HG02884 (cell line): ENCODE results near the gene HAAO.

Experiments used
- ATAC-seq: cut with Tn5 transposase; IDR thresholded peaks from one replicate; pipeline ENCODE4 v1.9.1; 2021; ENCODE audit warnings: mild to moderate bottlenecking, moderate library complexity; ENCODE audit not compliant: unreplicated experiment

The HAAO gene

GRCh38 chr2:42794271-42795046, 2.1 kb upstream of the HAAO start:
- ATAC-seq: no peak

- no peak for ATAC-seq
Measured at GRCh38 chr2:42793334-42794270, 1.2 kb upstream of the HAAO start.

DNA sequence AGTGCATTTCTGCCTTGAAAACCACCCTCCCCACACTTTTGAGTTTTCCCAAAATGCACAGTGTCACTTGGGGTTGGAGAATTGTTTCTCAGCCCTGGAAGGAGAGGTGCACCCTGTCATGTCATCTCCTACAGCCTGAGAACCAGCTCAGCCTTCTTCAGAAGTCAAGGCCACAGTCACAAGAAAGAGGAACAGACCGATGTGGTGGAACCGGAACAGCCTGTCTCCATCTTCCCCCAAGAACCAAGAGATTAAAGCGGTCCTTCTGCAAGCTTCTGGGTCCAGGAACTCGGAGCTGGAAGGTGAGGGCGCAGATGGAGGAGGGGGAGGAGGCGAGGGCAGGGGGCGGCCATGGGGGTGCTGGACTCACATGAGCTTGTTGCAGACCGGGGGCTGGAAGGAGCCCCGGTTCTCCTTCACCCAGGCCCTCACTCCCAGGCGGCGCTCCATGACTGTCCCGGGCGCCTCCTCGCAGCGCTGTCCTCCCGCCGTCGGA, 248 bp downstream of the HAAO start:
- ATAC-seq: no peak

GRCh38 chr2:42791606-42792005, 777 bp downstream of the HAAO start:
- ATAC-seq: no peak

DNA sequence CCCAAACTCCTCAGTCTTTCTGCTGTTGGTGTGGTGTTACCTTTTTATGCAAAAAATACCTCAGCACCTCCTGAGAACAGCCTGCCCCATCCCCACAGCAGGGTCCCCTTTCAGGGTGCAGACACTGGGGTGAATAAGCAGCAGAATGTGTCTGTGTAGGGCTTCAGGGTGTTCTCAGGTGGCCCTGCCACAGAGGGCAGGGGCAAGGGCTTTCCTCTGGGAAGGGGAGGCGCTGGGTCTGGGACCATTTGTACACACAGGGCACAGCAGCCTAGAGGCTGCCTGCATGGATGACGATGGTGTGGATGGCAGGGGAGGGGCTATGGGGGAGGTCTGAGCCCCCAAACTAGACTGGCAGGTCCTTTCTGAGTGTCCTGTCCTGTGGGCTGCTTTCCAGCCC, 2.6 kb downstream of the HAAO start:
- no peak for ATAC-seq

DNA sequence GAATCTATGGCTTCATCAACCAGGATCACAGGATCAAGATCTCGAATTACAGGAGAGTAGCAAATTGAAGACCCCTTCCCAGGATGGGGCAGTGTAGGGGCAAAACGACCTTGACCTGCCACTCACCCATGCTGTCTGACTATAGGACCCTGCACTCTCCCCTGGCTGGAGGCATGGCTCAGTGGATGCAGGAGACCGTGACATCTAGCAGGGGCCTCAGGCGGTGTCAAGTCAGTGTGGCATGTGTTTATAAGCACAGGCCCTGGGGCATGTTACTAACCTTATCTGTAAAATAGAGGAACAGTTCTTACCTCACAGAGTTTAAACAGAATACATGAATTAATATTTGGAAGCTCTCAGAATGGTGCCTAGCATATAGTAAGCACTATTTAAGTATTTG, 3.5 kb downstream of the HAAO start:
- ATAC-seq: no peak

DNA sequence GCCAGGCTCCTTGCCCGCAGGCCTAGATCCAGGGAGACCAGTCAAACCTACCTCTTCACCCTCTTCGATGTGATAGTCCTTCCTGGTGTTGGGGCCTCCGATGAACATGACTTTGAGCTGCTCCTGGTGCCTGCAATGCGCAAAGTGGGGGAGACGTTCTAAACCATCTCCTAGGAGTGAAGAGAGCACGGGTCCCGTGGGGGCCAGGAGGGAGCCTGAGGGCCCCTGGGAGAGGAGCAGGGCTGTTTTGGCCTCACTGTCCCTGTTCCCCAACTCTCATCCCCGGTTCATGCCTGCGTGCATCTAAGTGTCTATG, 3.9 kb downstream of the HAAO start:
- no peak for ATAC-seq

- ATAC-seq: no peak
Measured at GRCh38 chr2:42787788-42788477, 4.5 kb downstream of the HAAO start.

DNA sequence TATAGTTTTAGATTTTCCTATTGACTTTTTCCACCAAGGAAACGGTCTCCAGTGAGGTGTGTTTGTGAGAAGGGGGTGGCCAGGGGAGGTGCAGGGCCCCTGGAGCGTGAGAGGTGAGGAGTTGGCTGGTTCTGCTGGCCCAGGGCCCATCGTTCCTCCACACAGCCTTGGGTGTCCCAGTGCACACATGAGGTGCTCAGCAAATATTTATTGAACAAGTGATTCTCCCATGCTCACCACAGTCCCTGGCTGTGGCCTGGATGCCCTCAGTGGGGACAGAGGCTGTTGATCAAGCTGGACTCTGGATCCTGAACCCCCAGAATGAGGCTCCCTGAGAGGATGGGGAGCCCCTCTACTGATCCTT, 5.0 kb downstream of the HAAO start:
- no peak for ATAC-seq

DNA sequence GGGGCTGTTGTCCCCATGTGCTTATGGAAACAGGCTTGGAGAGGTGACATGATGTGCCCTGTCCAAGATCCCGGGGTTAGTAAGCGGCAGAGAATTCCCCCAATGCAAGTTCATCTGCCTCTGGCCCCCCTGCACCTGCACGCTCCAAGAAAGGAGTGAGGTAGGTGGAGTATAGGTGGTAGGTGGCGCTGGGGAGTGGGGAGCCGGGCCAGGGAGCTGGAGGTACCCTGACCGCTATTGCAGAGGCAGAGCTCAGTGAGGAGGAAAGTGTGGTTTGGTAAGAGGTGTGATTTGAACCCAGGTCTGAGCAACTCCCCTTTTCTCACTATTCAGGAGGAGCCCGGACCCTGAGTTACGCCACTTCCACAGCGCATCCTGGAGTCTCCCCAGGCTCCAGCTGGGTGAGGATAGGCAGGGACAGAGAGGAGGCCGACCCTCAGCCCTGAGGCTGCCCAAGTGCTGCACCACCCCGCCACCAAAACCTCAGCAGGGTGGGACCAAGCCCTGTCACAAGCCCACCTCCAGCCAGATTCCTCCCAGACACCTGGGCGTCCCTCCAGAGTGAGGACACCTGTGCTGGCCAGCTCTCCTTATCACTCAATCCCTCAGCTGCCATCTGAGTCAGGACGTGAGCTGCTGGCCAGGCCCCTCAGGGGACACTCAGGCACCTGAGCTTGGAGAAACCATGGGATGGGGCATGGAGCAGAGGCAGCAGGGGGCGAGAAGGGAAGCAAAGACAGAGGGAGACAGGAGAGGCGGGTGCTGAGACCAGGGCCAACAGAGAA, 5.6 kb downstream of the HAAO start:
- ATAC-seq: no peak

GRCh38 chr2:42784204-42784880, 8.0 kb downstream of the HAAO start:
- no peak for ATAC-seq

DNA sequence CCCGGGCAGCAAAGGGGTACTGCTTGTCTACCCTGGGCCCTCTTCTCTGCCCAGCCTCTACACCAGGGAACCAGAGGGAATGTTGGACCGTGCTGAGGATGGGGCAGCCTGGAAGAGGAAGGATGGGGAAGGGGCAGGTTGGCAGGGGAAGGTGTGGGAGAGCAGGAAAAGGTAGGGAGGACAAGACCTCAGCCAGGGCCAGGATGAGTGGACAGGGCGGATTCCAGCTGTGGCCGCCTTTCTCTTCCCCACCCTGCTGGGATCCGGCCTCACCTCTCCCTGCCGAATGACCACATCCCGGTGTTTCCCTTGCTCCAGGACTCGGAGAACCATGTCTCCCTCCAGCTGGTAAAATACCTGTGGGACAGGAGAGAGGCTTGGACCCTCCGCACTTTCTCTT, 8.9 kb downstream of the HAAO start:
- ATAC-seq: no peak

DNA sequence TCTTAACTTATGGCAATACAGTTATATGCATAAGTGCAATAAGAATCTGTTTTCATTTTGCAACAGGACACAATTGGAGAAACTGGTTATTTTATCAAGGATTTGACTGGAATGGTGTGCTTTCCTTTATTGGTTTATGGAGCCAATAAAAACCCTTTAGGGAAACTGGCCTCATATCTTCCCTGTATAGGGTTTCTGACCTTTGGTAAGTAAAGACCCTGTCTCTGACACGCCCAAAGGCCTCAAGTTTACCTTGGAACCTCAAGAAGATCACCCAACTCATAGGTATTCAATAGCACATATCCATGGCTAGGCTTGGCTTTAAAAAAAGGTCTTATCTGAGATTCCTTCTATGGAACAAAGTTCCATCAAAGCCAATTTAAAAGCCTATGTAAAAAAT, 11.2 kb downstream of the HAAO start:
- ATAC-seq: no peak

GRCh38 chr2:42777883-42778805, 14.2 kb downstream of the HAAO start:
- no peak for ATAC-seq

- no peak for ATAC-seq
Measured at GRCh38 chr2:42775810-42776209, 16.6 kb downstream of the HAAO start.

GRCh38 chr2:42775186-42775585, 17.2 kb downstream of the HAAO start:
- no peak for ATAC-seq

DNA sequence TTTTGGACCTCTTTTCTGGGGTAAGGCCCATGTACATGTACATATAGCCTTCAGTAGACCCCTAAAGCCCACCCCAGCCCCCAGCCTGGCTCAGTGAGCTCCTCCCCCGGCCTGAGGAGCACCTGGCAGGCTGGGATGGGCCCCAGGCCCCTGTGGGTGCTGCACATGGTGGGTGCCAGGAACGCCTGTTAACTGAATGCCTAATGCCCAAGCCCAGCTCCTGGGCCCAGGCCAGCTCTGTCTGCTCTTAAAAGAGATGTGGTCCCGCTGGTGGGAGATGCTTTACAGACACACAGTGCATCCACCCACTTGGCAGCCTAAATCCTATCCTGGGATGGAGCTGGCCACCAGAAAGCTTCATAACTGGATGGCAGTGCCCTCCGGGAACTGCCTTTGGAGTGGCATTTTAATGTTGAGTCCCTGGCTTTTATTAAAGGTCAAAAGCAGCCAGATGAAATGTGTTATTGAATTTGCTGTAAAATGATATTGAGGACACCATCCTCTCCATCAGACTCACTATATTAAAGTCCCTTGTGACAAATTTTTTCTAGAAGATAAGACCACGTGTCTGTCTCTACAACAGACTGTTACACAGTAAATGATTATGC, 20.7 kb downstream of the HAAO start:
- no peak for ATAC-seq

DNA sequence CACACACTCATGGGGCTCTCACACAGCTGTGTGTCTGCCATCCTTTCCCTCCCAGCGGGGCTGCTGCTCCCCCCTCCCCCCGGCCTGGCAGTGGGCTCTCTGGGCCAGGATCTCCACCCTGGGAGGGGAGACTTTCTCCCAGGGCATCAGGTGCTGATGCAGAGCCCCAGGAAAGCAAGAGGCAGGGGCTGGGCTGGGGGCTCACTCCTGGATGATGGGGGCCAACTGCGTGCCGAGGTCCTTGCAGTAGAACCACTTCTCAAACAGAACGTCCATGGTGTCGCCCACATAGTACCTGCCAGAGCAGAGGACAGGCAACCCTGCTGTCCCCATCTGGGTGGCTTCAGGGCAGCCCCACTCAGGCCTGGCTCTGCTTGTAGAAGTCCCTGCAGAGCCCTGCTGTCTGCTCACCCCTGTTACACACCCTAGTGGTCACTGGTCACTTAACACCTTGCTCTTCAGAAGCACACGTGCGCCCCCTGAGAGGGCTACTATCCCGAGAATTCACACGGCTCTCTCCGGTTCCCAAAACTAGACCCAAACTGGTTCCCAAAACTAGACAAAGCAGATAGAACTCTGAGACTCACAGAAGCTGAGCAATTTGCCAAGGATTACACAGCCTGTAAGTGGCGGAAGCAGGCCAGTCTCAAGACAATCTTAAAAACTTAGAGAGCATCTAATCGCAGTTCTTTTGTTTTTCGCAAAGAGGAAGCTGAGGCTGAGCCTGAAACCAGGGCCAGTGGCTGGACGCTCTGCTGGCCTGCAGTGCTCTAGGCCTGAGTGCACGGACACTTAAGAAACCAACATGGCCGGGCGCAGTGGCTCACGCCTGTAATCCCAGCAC, 21.9 kb downstream of the HAAO start:
- ATAC-seq: no peak
